Thyroid gland (tissue), 4 donors: ENCODE results near the gene TRAF5. TPM values are rescaled to one million over a fixed set of nuclear protein-coding genes. Genes with fewer than 3 reads are reported as not detected.

ENCODE experiments used
- DNase-seq, 2 donors: peaks; one replicate each; pipeline ENCODE4 v3.0.0-alpha.2; 2019
- H3K27ac ChIP-seq, 3 donors: fragments of 200-600 bp; sonication (generic); 1 replicate in 2 of 3; 2 replicates in 1 of 3; pipeline ENCODE4 v1.5.1; 2016 to 2019; ENCODE audit warnings: mild to moderate bottlenecking in 1 of 3, moderate library complexity in 1 of 3
- H3K27me3 ChIP-seq: fragments of 200-600 bp; sonication (generic); one replicate; pipeline ENCODE4 v1.5.1; 2019
- H3K36me3 ChIP-seq, 2 donors: fragments of 200-600 bp; sonication (generic); one replicate each; pipeline ENCODE4 v1.5.1; 2016 to 2019
- H3K4me1 ChIP-seq, 2 donors: fragments of 200-600 bp; sonication (generic); one replicate each; pipeline ENCODE4 v1.5.1; 2017 to 2019
- H3K4me3 ChIP-seq, 3 donors: fragments of 200-600 bp; sonication (generic); replicated peaks in 1 of 3; 1 replicate in 2 of 3; 2 replicates in 1 of 3; pipeline ENCODE4 v1.5.1; 2016; ENCODE audit warnings: mild to moderate bottlenecking in 1 of 3
- H3K9me3 ChIP-seq: fragments of 200-600 bp; sonication (generic); one replicate; pipeline ENCODE4 v1.5.1; 2017
- CTCF ChIP-seq, 6 experiments: fragments of 200-600 bp in 3 of 6; fragments of 450-650 bp in 3 of 6; sonication (generic) in 3 of 6; IDR thresholded peaks; one replicate each; pipeline ENCODE4 v1.5.1; 2016 to 2019; ENCODE audit warnings: antibody characterized with exemption in 6 of 6, mild to moderate bottlenecking in 2 of 6, inconsistent platforms in 1 of 6, moderate library complexity in 1 of 6
- POLR2A ChIP-seq, 2 donors: fragments of 450-650 bp; IDR thresholded peaks; one replicate each; pipeline ENCODE4 v1.6.1; 2017; ENCODE audit warnings: antibody characterized with exemption in 2 of 2, mild to moderate bottlenecking in 2 of 2, moderate library complexity in 1 of 2
- WGBS, 2 donors: methylation state at CpG; one replicate each; pipeline ENCODE4 v1.1.5; 2017; 5-methylcytosine and 5-hydroxymethylcytosine counted together
- intact Hi-C: fragments of 100-400 bp; cut with DNase I; formaldehyde crosslinking; loops from one replicate; pipeline ENCODE4 v1.15.1; 2023
- total RNA-seq, 4 donors: library from RNA; depleted of rRNA; stranded (reverse); fragments of >200 nt; gene quantifications; one replicate each; pipeline ENCODE4 v1.2.3, GENCODE V29; 2016

The TRAF5 gene
- total RNA-seq, 4 donors from 2014 or later, result 3.1 to 5.9 (median 4.0) TPM

- intact Hi-C loops, result no loop called here
- Histone ChIP-seq H3K4me1 (peaks cover 3 to 11% of the 10 kb centered on the region in 2 donors), H3K4me3 (no peak overlapping the region), H3K27me3 (no peaks in the 10 kb centered on the region), H3K36me3 (no peaks in the 10 kb centered on the region), H3K27ac (no peak overlapping the region), H3K9me3 (no peaks in the 10 kb centered on the region)
- no peak for DNase-seq
- TF ChIP-seq CTCF (IDR thresholded peaks at IDR 0.05) (no peak), POLR2A (IDR thresholded peaks at IDR 0.05) (no peak)
- WGBS, 2 donors, result 93 to 96% methylated on average over 4 of the region's 4 CpGs
Observed at GRCh38 chr1:211355873-211356272, 29.2 kb downstream of the TRAF5 start.

DNA sequence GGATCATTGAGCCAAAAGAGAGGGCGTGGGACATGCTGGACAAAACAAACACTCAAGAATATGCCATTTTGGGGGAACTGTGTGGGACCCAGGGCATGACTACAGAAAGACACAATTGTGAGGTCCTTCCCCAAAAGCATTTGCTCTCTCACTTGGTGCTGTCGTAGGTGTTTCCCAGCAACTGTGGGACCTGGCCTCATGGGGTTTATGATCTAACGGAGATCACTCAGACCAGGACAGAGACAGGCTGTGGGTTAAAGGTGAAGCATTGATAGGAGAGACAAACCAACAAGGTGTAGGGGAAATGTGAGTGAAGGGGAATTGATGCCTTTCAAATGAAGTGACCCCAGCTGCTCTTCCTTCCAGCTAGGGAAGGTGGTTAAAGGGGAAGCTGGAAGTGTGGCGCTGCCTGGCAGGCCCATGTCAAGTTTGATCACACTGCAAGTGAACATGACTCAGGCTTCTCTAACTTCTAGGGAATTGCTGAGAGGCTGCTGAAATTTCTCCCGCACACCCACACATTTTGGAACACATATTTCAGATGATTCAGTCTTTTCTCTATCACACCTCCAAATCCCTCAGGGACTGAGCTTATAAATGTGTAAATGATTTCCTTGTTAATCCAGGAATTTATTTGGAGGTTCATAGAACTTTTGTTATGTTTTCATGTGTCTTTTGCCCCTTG, 30.2 kb downstream of the TRAF5 start:
- intact Hi-C loops, result no loop called here

GRCh38 chr1:211358685-211359084, 32.1 kb downstream of the TRAF5 start:
- Histone ChIP-seq H3K36me3 (no peaks in the 10 kb centered on the region), H3K9me3 (no peaks in the 10 kb centered on the region), H3K27ac (no peak overlapping the region), H3K4me1 (peaks cover 3 to 11% of the 10 kb centered on the region in 2 donors), H3K27me3 (no peaks in the 10 kb centered on the region), H3K4me3 (no peak overlapping the region)
- TF ChIP-seq CTCF (IDR thresholded peaks at IDR 0.05), result no peak
- TF ChIP-seq POLR2A (IDR thresholded peaks at IDR 0.05), result no peak
- no peak for DNase-seq
- WGBS, 2 donors, result 97 to 100% methylated on average over 1 of the region's 1 CpG
- intact Hi-C loops, result no loop called here

More for the DNA sequence above, 30.2 kb downstream of the TRAF5 start:
- Histone ChIP-seq H3K36me3 (no peaks in the 10 kb centered on the region), H3K4me3 (no peak overlapping the region), H3K4me1 (peaks cover 3 to 11% of the 10 kb centered on the region in 2 donors), H3K27me3 (no peaks in the 10 kb centered on the region), H3K9me3 (no peaks in the 10 kb centered on the region), H3K27ac (no peak overlapping the region)
- TF ChIP-seq POLR2A (IDR thresholded peaks at IDR 0.05), result no peak
- no peak for TF ChIP-seq CTCF (IDR thresholded peaks at IDR 0.05)
- DNase-seq, result no peak
- WGBS, 2 donors, result 72 to 75% methylated on average over 5 of the region's 5 CpGs

GRCh38 chr1:211359876-211360275, 33.2 kb downstream of the TRAF5 start:
- no peaks in the 10 kb centered on the region for H3K9me3 ChIP-seq
- H3K27me3 ChIP-seq, result no peaks in the 10 kb centered on the region
- no peak overlapping the region for H3K4me3 ChIP-seq
- TF ChIP-seq CTCF (IDR thresholded peaks at IDR 0.05) (no peak), POLR2A (IDR thresholded peaks at IDR 0.05) (no peak)
- H3K36me3 ChIP-seq, result no peaks in the 10 kb centered on the region
- peaks cover 3 to 11% of the 10 kb centered on the region in 2 donors for H3K4me1 ChIP-seq
- intact Hi-C loops, result no loop called here
- H3K27ac ChIP-seq, result no peak overlapping the region
- DNase-seq, result peak; percentile 11 to 47
- WGBS, 2 donors, result 28 to 44% methylated on average over 3 of the region's 3 CpGs

GRCh38 chr1:211361202-211361601, 34.6 kb downstream of the TRAF5 start:
- DNase-seq, result no peak

More at GRCh38 chr1:211361202-211361601, 34.6 kb downstream of the TRAF5 start:
- TF ChIP-seq CTCF (IDR thresholded peaks at IDR 0.05) (no peak), POLR2A (IDR thresholded peaks at IDR 0.05) (no peak)
- 90 to 94% methylated on average over 1 of the region's 1 CpG for WGBS, 2 donors
- no peaks in the 10 kb centered on the region for H3K9me3 ChIP-seq
- H3K4me1 ChIP-seq, result peaks cover 3 to 11% of the 10 kb centered on the region in 2 donors
- no peaks in the 10 kb centered on the region for H3K27me3 ChIP-seq
- no peaks in the 10 kb centered on the region for H3K36me3 ChIP-seq
- H3K4me3 ChIP-seq, result no peak overlapping the region
- intact Hi-C loops, result no loop called here
- H3K27ac ChIP-seq, result no peak overlapping the region
